HepG2 (cell line): ENCODE results near the gene GAPDH. TPM values are rescaled to one million over a fixed set of nuclear protein-coding genes. Genes with fewer than 3 reads are reported as not detected.

Experiments used
- FIP1L1 ChIP-seq: fragments of 200-400 bp; formaldehyde crosslinking; IDR thresholded peaks from 2 replicates; pipeline ENCODE4 v1.6.1; 2018; ENCODE audit warnings: low read depth, mild to moderate bottlenecking, low read length, moderate library complexity, borderline replicate concordance; ENCODE audit not compliant: insufficient read depth
- HMGXB3 ChIP-seq: sonication (generic); formaldehyde crosslinking; IDR thresholded peaks from 2 replicates; pipeline ENCODE4 v1.4.0; 2020; ENCODE audit warnings: missing genetic modification reagents, borderline replicate concordance
- PLRG1 ChIP-seq: fragments of 450-650 bp; conservative IDR thresholded peaks from 2 replicates; pipeline ENCODE4 v1.6.1; 2016
- ZNF274 ChIP-seq: sonication (generic); formaldehyde crosslinking; IDR thresholded peaks from 2 replicates; pipeline ENCODE4 v1.5.1; 2020; ENCODE audit warnings: mild to moderate bottlenecking, missing genetic modification reagents
- ZNF704 ChIP-seq: sonication (generic); formaldehyde crosslinking; IDR thresholded peaks from 2 replicates; pipeline ENCODE4 v1.8.1; 2023; ENCODE audit warnings: mild to moderate bottlenecking, inconsistent platforms, moderate library complexity, missing genetic modification reagents, borderline replicate concordance
- ZSCAN29 ChIP-seq: sonication (generic); formaldehyde crosslinking; conservative IDR thresholded peaks from 2 replicates; pipeline ENCODE4 v1.4.0; 2020; ENCODE audit warnings: mild to moderate bottlenecking, missing genetic modification reagents
- polyA plus RNA-seq, 8 experiments: library from polyadenylated mRNA; depleted of rRNA in 3 of 8; stranded (reverse) in 7 of 8; unstranded in 1 of 8; fragments of >200 nt; fragmentation: Illumina TruSeq in 4 of 8; extraction: Trizol in 4 of 8; gene quantifications; 2 replicates each; pipeline versions ENCODE4 v1.2.1 to v1.2.3, GENCODE V29; 2011 to 2016; ENCODE audit warnings: low read depth in 4 of 8, missing spikeins in 1 of 8, mixed read lengths in 1 of 8; ENCODE audit not compliant: insufficient read depth in 1 of 8
- total RNA-seq, 5 experiments: library from RNA; depleted of rRNA; stranded (reverse); fragments of >200 nt; fragmentation: Illumina TruSeq; extraction: Trizol; gene quantifications; 2 replicates each; pipeline ENCODE4 v1.2.3, GENCODE V29; 2016; ENCODE audit warnings: low read depth in 1 of 5
- TF ChIP-seq, protein P1 (sequence below): sonication (generic); formaldehyde crosslinking; IDR thresholded peaks from 2 replicates; pipeline ENCODE4 v1.4.0; 2020; ENCODE audit warnings: missing genetic modification reagents, low read depth, mild to moderate bottlenecking, borderline replicate concordance
- TF ChIP-seq, protein P2 (sequence below): sonication (generic); formaldehyde crosslinking; IDR thresholded peaks from 2 replicates; pipeline ENCODE4 v1.4.0; 2020; ENCODE audit warnings: missing genetic modification reagents

The GAPDH gene
- total and polyA plus RNA-seq, 2 of the 13 experiments (the other 11 are each of a cell fraction or from before 2014, with no cell fraction given): 3,038 to 12,722 TPM

DNA sequence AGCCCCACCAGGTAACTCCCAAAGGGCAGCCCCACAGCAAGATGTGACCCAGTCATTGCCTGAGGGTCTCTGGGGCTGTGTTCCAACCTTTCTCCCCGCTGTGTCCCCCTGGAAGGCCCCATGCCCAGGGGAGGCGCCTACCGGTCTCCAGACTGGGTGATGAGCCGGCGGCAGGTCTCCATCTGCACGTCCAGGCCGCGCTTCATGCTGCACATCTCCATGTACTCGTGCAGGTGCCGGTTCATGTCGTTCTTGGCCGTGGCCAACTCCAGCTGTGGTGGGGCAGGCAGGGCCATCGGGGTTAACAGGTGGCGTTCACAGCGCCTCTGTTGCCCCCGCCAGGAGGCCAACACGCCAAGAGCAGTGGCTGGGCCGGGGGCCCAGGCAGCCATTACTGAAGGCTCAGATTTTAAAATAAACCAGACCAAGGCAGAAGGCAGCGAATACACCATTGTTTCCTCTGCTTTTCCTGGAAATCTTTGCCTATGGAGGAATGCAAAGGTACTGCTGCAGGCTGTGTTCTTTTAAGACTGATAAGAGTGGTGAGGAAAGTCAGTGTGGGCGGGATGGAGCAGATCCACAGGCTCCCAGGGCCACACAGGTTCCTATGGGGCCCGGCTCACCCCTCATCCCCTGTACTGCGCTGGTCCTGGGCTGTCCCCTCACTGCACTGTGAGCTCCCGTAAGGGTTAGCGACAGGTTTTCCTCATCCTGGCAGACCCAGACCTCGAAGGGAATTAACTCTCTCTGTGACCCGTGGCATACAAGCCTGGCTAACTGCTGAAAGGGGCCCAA, 7.3 kb downstream of the GAPDH start (continued):
- TF ChIP-seq, protein P1, sequence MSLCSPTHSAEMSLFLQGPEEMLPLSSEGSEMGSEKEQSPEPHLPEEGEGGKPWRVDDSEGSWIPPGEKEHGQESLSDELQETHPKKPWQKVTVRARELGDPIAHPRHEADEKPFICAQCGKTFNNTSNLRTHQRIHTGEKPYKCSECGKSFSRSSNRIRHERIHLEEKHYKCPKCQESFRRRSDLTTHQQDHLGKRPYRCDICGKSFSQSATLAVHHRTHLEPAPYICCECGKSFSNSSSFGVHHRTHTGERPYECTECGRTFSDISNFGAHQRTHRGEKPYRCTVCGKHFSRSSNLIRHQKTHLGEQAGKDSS (CRISPR knock-in tag): 0 out of 2 replicates have a peak, but pooled peaks have one; percentile 4
- TF ChIP-seq FIP1L1 (no peak), HMGXB3 (CRISPR knock-in tag) (no peak), PLRG1 (no peak), ZSCAN29 (CRISPR knock-in tag) (0 out of 2 replicates have a peak, but pooled peaks have one; percentile 9), ZNF704 (CRISPR knock-in tag) (0 out of 2 replicates have a peak, but pooled peaks have one; percentile 2), ZNF274 (CRISPR knock-in tag) (no peak)
- TF ChIP-seq, protein P2, sequence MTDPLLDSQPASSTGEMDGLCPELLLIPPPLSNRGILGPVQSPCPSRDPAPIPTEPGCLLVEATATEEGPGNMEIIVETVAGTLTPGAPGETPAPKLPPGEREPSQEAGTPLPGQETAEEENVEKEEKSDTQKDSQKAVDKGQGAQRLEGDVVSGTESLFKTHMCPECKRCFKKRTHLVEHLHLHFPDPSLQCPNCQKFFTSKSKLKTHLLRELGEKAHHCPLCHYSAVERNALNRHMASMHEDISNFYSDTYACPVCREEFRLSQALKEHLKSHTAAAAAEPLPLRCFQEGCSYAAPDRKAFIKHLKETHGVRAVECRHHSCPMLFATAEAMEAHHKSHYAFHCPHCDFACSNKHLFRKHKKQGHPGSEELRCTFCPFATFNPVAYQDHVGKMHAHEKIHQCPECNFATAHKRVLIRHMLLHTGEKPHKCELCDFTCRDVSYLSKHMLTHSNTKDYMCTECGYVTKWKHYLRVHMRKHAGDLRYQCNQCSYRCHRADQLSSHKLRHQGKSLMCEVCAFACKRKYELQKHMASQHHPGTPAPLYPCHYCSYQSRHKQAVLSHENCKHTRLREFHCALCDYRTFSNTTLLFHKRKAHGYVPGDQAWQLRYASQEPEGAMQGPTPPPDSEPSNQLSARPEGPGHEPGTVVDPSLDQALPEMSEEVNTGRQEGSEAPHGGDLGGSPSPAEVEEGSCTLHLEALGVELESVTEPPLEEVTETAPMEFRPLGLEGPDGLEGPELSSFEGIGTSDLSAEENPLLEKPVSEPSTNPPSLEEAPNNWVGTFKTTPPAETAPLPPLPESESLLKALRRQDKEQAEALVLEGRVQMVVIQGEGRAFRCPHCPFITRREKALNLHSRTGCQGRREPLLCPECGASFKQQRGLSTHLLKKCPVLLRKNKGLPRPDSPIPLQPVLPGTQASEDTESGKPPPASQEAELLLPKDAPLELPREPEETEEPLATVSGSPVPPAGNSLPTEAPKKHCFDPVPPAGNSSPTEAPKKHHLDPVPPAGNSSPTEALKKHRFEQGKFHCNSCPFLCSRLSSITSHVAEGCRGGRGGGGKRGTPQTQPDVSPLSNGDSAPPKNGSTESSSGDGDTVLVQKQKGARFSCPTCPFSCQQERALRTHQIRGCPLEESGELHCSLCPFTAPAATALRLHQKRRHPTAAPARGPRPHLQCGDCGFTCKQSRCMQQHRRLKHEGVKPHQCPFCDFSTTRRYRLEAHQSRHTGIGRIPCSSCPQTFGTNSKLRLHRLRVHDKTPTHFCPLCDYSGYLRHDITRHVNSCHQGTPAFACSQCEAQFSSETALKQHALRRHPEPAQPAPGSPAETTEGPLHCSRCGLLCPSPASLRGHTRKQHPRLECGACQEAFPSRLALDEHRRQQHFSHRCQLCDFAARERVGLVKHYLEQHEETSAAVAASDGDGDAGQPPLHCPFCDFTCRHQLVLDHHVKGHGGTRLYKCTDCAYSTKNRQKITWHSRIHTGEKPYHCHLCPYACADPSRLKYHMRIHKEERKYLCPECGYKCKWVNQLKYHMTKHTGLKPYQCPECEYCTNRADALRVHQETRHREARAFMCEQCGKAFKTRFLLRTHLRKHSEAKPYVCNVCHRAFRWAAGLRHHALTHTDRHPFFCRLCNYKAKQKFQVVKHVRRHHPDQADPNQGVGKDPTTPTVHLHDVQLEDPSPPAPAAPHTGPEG (CRISPR knock-in tag): 0 out of 2 replicates have a peak, but pooled peaks have one; percentile 37
